Panc1 (cell line): Measurements from ENCODE around the gene PXYLP1. TPM values are rescaled to one million over a fixed set of nuclear protein-coding genes. Genes with fewer than 3 reads are reported as not detected.
A peak's percentile ranks its signal among the peaks of the same experiment; 100 is the strongest.

ENCODE experiments used
- ATAC-seq: fragments of 200-7000 bp; cut with Tn5 transposase; 2 replicates; pipeline ENCODE4 v1.9.1; 2020; ENCODE audit warnings: mild to moderate bottlenecking, moderate library complexity
- BruUV-seq: library from RNA; stranded (reverse); fragments of 400-500 nt; replicated peaks from 2 replicates; lab custom pipeline; 2021; lab: Mats Ljungman, UMichigan
- CTCF ChIA-PET: fragments of 300-600 bp; sonication (Branson Sonifier 250); formaldehyde crosslinking; loops from one replicate; lab custom pipeline; 2022; ENCODE audit warnings: antibody characterized with exemption; lab: Charles Lee
- POLR2A ChIA-PET: fragments of 300-600 bp; sonication (Branson Sonifier 250); formaldehyde crosslinking; loops from one replicate; lab custom pipeline; 2022; ENCODE audit warnings: antibody characterized with exemption; lab: Charles Lee
- DNase-seq: peaks from one replicate; pipeline ENCODE4 v3.0.0-alpha.2; 2010; ENCODE audit warnings: low read depth, low spot score
- H3K27ac ChIP-seq: 2 replicates; pipeline ENCODE4 v1.5.1; 2011; ENCODE audit warnings: mild to moderate bottlenecking, low read length, inconsistent platforms
- H3K27me3 ChIP-seq: fragments of 200-500 bp; sonication (Bioruptor generic); 2 replicates; pipeline ENCODE4 v1.6.0; 2014; ENCODE audit warnings: low read length, inconsistent platforms; ENCODE audit not compliant: control insufficient read depth, insufficient read depth
- H3K36me3 ChIP-seq: fragments of 200-500 bp; sonication (Bioruptor generic); 2 replicates; pipeline ENCODE4 v1.5.1; 2014; ENCODE audit warnings: inconsistent platforms, mild to moderate bottlenecking, low read length, moderate library complexity; ENCODE audit not compliant: control insufficient read depth, insufficient read depth
- H3K4me1 ChIP-seq: 2 replicates; pipeline ENCODE4 v1.5.1; 2011; ENCODE audit warnings: inconsistent platforms, mild to moderate bottlenecking, low read length, moderate library complexity; ENCODE audit not compliant: control insufficient read depth, insufficient read depth
- H3K4me3 ChIP-seq, 2 experiments: 2 replicates each; pipeline ENCODE4 v1.5.1; 2011 to 2012; ENCODE audit warnings: low read depth in 2 of 2, low read length in 2 of 2, mild to moderate bottlenecking in 2 of 2, inconsistent platforms in 1 of 2, moderate library complexity in 1 of 2
- H3K9me3 ChIP-seq: fragments of 200-500 bp; sonication (Bioruptor generic); 2 replicates; pipeline ENCODE4 v1.5.1; 2014; ENCODE audit warnings: low read depth, mild to moderate bottlenecking, inconsistent platforms, low read length, moderate library complexity; ENCODE audit not compliant: control insufficient read depth, insufficient read depth
- POLR2AphosphoS5 ChIP-seq: IDR thresholded peaks from 2 replicates; pipeline ENCODE4 v1.6.1; 2012; ENCODE audit warnings: mild to moderate bottlenecking, low read depth, low read length, moderate library complexity
- REST ChIP-seq, 2 experiments: IDR thresholded peaks; 2 replicates each; pipeline ENCODE4 v1.6.1; 2011 to 2012; ENCODE audit warnings: low read depth in 2 of 2, control low read depth in 1 of 2, low read length in 1 of 2, mild to moderate bottlenecking in 1 of 2, moderate library complexity in 1 of 2; ENCODE audit not compliant: insufficient read depth in 1 of 2
- SIN3A ChIP-seq: IDR thresholded peaks from 2 replicates; pipeline ENCODE4 v1.6.1; 2012; ENCODE audit warnings: low read depth, mild to moderate bottlenecking, low read length, moderate library complexity, borderline replicate concordance; ENCODE audit not compliant: insufficient read depth
- TCF7L2 ChIP-seq: IDR thresholded peaks from 2 replicates; pipeline ENCODE4 v1.6.1; 2011; ENCODE audit warnings: mild to moderate bottlenecking, low read depth, low read length, inconsistent platforms
- in situ Hi-C: cut with HindIII; loops from 2 replicates; pipeline ENCODE4 v1.10.0; 2016; ENCODE audit warnings: low sequenced_read_pairs, low pct_unique_long_range_greater_than_20kb
- intact Hi-C: fragments of 100-400 bp; cut with micrococcal nuclease; formaldehyde crosslinking; loops from one replicate; pipeline ENCODE4 v1.10.0; 2022; ENCODE audit not compliant: unreplicated experiment
- total RNA-seq: library from RNA; stranded (reverse); gene quantifications from one replicate; pipeline ENCODE4 v1.2.1, GENCODE V29; 2021; ENCODE audit not compliant: unreplicated experiment
- TF ChIP-seq, protein P1 (sequence below): fragments of 450-650 bp; IDR thresholded peaks from 2 replicates; pipeline ENCODE4 v1.5.1; 2017; ENCODE audit warnings: mild to moderate bottlenecking

The PXYLP1 gene
- total RNA-seq, 1 experiment from 2014 or later = 1.4 TPM

DNA sequence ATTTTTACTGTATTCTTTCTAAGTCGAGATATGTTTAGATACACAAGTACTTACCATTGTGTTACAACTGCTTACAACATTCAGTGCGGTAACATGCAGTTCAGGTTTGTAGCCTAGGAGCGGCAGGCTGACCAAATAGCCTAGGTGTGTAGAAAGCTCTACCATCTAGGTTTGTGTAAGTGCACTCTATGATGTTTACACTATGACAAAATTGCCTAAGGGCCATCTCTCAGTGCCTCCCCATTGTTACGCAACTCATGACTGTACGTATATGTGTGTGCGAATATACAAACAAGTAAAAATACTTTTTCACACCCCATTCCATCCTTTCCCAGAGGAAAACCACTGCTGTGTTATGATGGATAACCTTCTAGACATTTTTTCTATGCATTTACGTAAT lies 44.3 kb downstream of the PXYLP1 start:
- Histone ChIP-seq H3K27me3 (no peaks in the 10 kb centered on the region; the same call in 1 of the 2 replicates), H3K36me3 (no peaks in the 10 kb centered on the region), H3K4me3 (no peak overlapping the region), H3K9me3 (no peaks in the 10 kb centered on the region), H3K4me1 (no peaks in the 10 kb centered on the region), H3K27ac (no peak overlapping the region)
- BruUV-seq = no TSS peak
- intact Hi-C loops = no loop called here
- ChIA-PET CTCF (no interaction called here), POLR2A (no interaction called here)
- peak; percentile 48 for DNase-seq
- ATAC-seq = no peak
- in situ Hi-C loops = no loop called here
- TF ChIP-seq POLR2AphosphoS5 = no peak
- no peak for TF ChIP-seq TCF7L2
- no peak for TF ChIP-seq REST (IDR thresholded peaks at IDR 0.05; ENCODE audit: insufficient read depth in 1 of 2, low read depth in 2 of 2, low read length in 1 of 2)
- TF ChIP-seq SIN3A = no peak
- TF ChIP-seq, protein P1, sequence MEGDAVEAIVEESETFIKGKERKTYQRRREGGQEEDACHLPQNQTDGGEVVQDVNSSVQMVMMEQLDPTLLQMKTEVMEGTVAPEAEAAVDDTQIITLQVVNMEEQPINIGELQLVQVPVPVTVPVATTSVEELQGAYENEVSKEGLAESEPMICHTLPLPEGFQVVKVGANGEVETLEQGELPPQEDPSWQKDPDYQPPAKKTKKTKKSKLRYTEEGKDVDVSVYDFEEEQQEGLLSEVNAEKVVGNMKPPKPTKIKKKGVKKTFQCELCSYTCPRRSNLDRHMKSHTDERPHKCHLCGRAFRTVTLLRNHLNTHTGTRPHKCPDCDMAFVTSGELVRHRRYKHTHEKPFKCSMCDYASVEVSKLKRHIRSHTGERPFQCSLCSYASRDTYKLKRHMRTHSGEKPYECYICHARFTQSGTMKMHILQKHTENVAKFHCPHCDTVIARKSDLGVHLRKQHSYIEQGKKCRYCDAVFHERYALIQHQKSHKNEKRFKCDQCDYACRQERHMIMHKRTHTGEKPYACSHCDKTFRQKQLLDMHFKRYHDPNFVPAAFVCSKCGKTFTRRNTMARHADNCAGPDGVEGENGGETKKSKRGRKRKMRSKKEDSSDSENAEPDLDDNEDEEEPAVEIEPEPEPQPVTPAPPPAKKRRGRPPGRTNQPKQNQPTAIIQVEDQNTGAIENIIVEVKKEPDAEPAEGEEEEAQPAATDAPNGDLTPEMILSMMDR = no peak

GRCh38 chr3:141276398-141276797 lies 44.8 kb downstream of the PXYLP1 start:
- no peaks in the 10 kb centered on the region for H3K36me3 ChIP-seq
- BruUV-seq = no TSS peak
- ChIA-PET CTCF (no interaction called here), POLR2A (no interaction called here)
- no peak overlapping the region for H3K27ac ChIP-seq
- no peak overlapping the region for H3K4me3 ChIP-seq
- TF ChIP-seq REST (IDR thresholded peaks at IDR 0.05; ENCODE audit: insufficient read depth in 1 of 2, low read depth in 2 of 2, low read length in 1 of 2) = no peak
- TF ChIP-seq, protein P1 = no peak
- in situ Hi-C loops (no loop called here), intact Hi-C loops (no loop called here)
- H3K27me3 ChIP-seq = no peaks in the 10 kb centered on the region; the same call in 1 of the 2 replicates
- no peaks in the 10 kb centered on the region for H3K9me3 ChIP-seq
- ATAC-seq (no peak), DNase-seq (no peak)
- H3K4me1 ChIP-seq = no peaks in the 10 kb centered on the region
